NCI-H2029 (cell line): ENCODE data around the gene LNX1.

ENCODE experiments used
- DNase-seq: peaks from one replicate; lab custom pipeline; 2025; lab: John Stamatoyannopoulos, UW

The LNX1 gene

DNA sequence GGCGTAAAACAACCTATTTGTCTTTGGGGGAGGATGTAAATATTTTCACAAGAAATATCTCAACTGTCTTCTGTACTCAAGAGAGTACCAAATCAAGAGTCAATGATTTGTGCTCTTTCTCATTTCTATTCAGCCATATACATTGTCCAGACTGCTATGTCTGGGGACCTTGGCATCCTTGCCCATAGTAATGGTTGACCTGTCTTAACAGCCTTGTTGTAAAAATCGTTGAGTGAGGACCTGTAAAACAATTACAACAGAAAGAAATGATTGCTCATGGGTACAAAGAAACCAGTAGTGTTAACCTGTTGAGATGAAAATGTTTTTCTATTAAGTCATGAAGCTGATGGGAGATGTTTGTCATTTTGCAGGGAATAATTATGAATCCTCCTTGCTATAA is 56.6 kb downstream of the LNX1 start:
- no peak for DNase-seq

DNA sequence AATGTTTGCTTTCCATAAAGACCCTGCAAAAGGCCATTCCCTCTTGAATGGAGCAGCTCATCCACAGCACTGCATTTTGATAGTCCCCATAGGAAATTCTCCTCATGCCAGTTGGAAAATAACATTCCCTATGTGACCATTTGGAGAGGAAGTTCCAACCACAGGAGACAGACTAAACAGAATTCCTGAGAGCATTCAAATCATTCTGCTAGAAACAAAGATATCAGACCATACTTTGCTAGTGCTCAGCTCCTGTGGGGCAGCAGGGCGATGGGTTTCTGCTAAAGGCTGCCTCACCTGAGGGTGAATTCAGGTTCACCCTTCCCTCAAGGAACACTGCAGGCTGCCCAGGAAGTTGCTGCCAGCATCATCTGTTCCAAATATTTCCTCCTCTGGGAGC is 58.8 kb downstream of the LNX1 start:
- no peak for DNase-seq

DNA sequence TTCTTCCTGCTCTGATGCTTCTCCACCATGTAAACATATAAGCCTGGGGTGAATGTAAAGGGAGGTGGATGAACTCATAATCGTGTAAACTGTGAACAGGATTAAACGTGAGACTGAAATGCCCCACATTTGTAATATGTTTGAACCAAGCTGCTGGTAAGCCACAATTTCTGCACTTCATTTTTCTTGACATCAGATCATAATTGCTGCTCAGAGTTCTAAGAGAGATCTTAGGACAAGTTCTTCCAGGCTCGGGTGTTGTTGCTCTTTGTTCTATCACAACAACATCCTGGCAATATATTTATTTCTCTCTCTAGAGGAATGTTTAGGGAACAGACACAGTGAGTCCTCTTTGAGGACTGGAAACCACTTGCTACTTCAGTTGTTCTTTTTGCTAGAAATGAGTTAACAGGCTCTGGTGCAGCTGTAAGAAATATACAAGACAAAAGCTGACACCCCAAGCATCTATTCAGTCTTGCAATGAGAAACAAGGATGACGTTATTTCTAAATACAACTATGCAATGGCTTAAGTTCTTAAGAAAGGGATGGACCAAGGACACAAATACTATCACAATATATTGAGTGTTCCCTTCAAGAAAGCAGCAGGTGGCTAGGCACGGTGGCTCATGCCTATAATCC is 59.6 kb downstream of the LNX1 start:
- DNase-seq = no peak

- no peak for DNase-seq
Observed at GRCh38 chr4:53529025-53529424, 62.3 kb downstream of the LNX1 start.

GRCh38 chr4:53527930-53528329 is 63.4 kb downstream of the LNX1 start:
- DNase-seq = no peak

- no peak for DNase-seq
Observed at GRCh38 chr4:53527326-53527725, 64.0 kb downstream of the LNX1 start.

- DNase-seq = no peak
Observed at GRCh38 chr4:53522334-53522733, 69.0 kb downstream of the LNX1 start.

GRCh38 chr4:53520116-53520515 is 71.2 kb downstream of the LNX1 start:
- DNase-seq = no peak

DNA sequence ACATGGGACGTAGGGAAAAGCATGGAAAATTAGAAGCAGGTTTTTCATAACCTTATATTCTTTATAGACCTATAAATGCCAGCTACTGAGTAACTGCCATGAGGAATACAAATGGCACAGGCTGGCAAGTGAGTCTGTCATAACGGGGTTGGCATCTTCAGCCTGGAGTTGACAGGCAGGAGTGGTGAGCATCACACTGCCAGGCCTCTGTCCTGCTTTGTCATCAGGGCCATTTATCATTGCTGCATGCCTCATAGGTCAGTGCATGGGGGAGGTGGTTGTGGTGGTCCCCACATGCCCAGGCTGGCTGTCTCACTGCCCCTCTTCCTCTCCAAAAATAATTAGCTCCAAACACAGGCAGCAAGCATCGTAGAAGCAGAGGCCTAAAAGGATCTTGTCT is 72.5 kb downstream of the LNX1 start:
- DNase-seq = no peak

DNA sequence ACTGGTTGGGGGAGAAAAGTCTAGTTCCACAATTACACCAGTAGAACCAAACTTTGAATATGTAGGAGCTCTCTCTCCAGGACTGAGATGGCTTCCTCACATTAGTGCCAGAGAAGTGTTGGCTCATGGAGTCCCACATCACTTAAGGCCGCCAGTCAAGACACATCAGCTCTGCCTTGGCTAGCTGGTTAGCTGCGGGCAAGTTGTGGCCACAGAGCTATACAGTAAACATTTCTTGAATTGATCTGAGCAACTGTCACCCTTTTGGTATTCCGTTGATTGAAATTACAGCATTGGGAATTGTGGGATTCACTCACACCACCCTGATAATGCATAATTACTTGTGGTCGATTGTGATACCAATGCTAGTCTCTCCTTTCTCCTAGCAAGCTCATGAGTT is 76.2 kb downstream of the LNX1 start:
- no peak for DNase-seq

DNA sequence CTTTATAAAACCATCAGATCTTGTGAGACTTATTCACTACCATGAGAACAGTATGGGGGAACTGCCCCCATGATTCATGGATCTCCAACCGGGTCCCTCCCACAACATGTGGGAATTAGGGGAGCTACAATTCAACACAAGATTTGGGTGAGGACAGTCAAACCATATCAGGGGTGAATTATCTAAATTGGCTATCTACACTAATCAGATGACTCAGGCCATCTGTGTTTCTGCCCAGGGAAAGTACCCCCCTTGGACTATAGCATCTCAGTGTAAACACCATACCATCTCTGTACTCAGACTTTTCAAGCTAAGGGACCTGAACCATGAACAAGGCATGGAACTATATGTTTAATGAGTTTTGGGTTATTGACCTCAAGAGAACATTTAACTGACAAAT is 76.8 kb downstream of the LNX1 start:
- no peak for DNase-seq

GRCh38 chr4:53512608-53513007 is 78.7 kb downstream of the LNX1 start:
- DNase-seq = no peak

DNA sequence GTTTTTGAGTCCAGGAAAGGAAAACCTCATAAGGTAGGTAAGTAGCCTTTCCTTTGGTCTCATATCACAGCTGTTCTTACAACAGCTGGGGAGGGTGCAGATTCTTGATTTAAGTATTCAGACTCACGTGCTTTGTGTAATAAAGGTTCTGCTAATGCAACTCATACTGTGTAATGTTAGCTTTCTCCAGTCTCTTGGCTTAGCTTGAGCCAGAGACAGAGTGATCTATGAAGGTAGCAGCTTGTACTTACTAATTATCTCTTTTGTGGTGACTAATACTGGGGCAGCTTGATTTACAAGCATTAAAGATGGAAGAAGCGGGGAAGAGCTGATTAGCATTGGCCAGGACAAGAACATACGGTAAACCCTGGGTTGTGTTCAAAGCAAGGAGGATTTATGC is 80.3 kb downstream of the LNX1 start:
- no peak for DNase-seq

- DNase-seq = no peak
Observed at GRCh38 chr4:53510321-53510720, 81.0 kb downstream of the LNX1 start.

DNA sequence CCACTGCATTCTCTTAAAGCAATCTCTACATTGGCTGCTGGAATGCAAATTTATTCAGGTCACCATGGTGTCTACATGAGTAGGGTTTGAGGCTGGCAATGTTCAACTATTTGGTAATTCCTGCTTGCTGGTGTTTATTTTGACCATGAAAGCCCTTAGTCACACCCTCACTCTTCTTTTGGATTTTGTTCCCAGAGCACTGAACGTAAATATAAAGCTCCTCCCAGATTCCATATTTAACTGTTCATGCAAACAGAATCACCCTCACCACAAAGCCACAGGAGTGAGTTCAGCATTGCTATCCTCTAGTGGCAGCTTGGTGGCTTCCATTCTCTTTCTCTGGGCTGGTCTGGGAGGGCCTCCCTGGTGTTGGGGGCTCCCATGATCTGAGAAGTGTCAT is 82.8 kb downstream of the LNX1 start:
- no peak for DNase-seq

- peak; percentile 34 for DNase-seq
Observed at GRCh38 chr4:53507671-53508286, 83.5 kb downstream of the LNX1 start.

GRCh38 chr4:53507058-53507457 is 84.2 kb downstream of the LNX1 start:
- DNase-seq = no peak

GRCh38 chr4:53505947-53506346 is 85.3 kb downstream of the LNX1 start:
- DNase-seq = no peak

GRCh38 chr4:53502094-53502493 is 89.2 kb downstream of the LNX1 start:
- no peak for DNase-seq

DNA sequence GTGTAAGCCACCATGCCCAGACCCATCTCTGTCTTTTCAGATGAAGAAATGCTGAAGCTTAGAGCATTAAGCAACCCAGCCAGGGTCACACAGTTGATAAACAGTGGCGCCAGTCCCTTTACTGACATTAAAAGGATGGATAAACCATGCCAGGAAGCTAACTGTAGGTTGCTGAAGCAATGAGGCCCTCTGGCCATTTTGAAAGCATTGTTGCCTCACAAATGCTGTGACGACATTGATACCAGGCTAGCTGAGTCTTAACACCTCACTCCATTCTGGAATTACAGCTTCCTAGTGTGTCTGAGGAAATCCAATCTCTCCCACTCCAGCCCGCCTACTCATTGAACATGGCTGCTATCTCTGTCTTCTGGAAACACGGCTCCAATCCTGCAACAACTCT is 89.7 kb downstream of the LNX1 start:
- no peak for DNase-seq

- DNase-seq = no peak
Observed at GRCh38 chr4:53500546-53500945, 90.7 kb downstream of the LNX1 start.

DNA sequence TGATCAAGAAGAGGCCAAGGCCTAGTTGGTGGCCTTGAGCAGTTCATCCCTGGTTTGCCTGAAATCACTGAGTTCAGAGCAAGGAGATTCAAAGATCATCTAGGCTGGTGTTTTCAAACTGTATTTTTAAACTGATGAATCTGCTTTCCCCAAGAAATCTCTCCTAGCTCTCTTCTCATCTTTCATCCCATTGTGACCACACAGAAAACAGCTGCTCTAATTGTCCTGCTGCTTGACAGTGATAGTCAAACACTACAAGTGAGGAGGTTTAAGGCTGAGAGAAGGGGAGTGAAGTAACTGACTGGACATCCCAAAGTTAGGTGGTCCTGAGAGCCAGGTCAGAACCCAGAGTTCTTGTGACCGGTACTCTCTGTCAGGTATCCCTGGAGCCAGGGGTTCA is 91.5 kb downstream of the LNX1 start:
- DNase-seq = no peak

GRCh38 chr4:53498706-53499105 is 92.6 kb downstream of the LNX1 start:
- DNase-seq = no peak
